Retina (tissue), 1 donor: ENCODE results near the gene SIGLEC6.

Experiments
- DNase-seq: peaks from one replicate; pipeline ENCODE4 v3.0.0-alpha.2; 2016

Gene SIGLEC6

GRCh38 chr19:51548213-51548651, 16.8 kb upstream of the SIGLEC6 start:
- DNase-seq, result no peak

GRCh38 chr19:51547397-51548212, 16.1 kb upstream of the SIGLEC6 start:
- DNase-seq, result no peak

GRCh38 chr19:51546650-51547396, 15.4 kb upstream of the SIGLEC6 start:
- DNase-seq, result no peak

GRCh38 chr19:51546107-51546649, 14.7 kb upstream of the SIGLEC6 start:
- DNase-seq, result no peak

- no peak for DNase-seq
Measured at GRCh38 chr19:51544038-51544437, 12.6 kb upstream of the SIGLEC6 start.

- no peak for DNase-seq
Measured at GRCh38 chr19:51542699-51543098, 11.2 kb upstream of the SIGLEC6 start.

- no peak for DNase-seq
Measured at GRCh38 chr19:51541458-51542357, 10.2 kb upstream of the SIGLEC6 start.

GRCh38 chr19:51539821-51540366, 8.4 kb upstream of the SIGLEC6 start:
- DNase-seq, result no peak

GRCh38 chr19:51535535-51535934, 4.1 kb upstream of the SIGLEC6 start:
- no peak for DNase-seq

- no peak for DNase-seq
Measured at GRCh38 chr19:51530616-51531015, 854 bp downstream of the SIGLEC6 start.

GRCh38 chr19:51529301-51529700, 2.2 kb downstream of the SIGLEC6 start:
- DNase-seq, result no peak

GRCh38 chr19:51525651-51526050, 5.8 kb downstream of the SIGLEC6 start:
- DNase-seq, result no peak

GRCh38 chr19:51524666-51525264, 6.7 kb downstream of the SIGLEC6 start:
- DNase-seq, result no peak

GRCh38 chr19:51521781-51522180, 9.7 kb downstream of the SIGLEC6 start:
- DNase-seq, result no peak

GRCh38 chr19:51521357-51521756, 10.1 kb downstream of the SIGLEC6 start:
- no peak for DNase-seq

- no peak for DNase-seq
Measured at GRCh38 chr19:51520728-51521127, 10.7 kb downstream of the SIGLEC6 start.

GRCh38 chr19:51514866-51515481, 16.5 kb downstream of the SIGLEC6 start:
- peak; percentile 52 for DNase-seq

GRCh38 chr19:51513968-51514367, 17.5 kb downstream of the SIGLEC6 start:
- no peak for DNase-seq

- no peak for DNase-seq
Measured at GRCh38 chr19:51511353-51511752, 20.1 kb downstream of the SIGLEC6 start.

GRCh38 chr19:51509823-51510660, 21.4 kb downstream of the SIGLEC6 start:
- DNase-seq, result no peak
